Colon (tissue), 2 donors: Measurements from ENCODE around the gene ALDH9A1.
"Not testable (repeated sequence)": the region's sequence is repeated elsewhere in the genome, so short reads cannot be mapped to it uniquely, and the experiment has no call there.

Experiments used
- FAIRE-seq: peaks from 2 replicates; lab custom pipeline; 2012; peaks lifted over from hg19 to GRCh38; lab: Jason Lieb, UNC
- donor health status: control.
- donor health status: control.

Gene ALDH9A1

DNA sequence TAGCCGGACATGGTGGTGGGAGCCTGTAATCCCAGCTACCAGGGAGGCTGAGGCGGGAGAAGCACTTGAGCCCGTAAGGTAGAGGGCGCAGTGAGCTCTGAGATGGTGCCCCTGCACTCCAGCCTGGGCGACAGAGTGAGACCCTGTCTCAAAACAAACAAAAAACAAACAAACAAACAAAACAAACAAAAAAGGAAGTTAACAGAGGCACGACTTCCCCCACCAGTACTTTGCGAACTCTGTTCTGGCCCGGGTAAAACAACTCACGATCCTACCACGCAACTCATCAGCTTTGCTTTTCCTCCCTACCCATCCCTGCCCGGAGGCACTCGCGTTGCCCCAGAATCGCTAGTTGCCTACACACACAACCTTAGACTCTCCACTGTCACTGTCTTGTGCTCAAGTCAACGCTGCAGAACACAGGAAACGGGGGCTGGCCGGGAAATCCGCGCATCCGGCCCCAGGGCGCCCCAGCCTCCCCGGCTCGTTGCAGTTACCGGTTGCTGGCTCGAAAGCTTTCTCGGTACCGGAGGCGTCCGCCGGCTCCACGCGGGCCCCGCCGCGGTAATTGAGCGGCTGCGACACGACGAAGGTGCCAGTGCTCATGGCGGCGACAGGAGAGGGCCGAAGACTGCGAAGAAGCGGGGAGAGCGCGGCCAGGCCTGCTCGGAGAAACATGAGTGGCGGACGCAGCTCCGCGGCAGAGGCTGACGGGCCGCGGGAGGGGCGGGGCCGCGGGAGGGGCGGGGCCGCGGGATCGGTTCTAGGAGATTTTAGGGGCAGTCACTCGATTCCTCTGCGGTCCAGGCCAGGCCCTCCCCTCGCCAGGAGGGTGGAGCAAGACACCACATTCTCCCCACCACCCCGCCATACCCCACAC, at the start of gene ALDH9A1:
Gene ALDH9A1, minus strand, starts transcription at position 682 of the 880 bp plus-strand sequence. Its CDS starts 4 bp downstream, at position 678.
- no peak for FAIRE-seq

DNA sequence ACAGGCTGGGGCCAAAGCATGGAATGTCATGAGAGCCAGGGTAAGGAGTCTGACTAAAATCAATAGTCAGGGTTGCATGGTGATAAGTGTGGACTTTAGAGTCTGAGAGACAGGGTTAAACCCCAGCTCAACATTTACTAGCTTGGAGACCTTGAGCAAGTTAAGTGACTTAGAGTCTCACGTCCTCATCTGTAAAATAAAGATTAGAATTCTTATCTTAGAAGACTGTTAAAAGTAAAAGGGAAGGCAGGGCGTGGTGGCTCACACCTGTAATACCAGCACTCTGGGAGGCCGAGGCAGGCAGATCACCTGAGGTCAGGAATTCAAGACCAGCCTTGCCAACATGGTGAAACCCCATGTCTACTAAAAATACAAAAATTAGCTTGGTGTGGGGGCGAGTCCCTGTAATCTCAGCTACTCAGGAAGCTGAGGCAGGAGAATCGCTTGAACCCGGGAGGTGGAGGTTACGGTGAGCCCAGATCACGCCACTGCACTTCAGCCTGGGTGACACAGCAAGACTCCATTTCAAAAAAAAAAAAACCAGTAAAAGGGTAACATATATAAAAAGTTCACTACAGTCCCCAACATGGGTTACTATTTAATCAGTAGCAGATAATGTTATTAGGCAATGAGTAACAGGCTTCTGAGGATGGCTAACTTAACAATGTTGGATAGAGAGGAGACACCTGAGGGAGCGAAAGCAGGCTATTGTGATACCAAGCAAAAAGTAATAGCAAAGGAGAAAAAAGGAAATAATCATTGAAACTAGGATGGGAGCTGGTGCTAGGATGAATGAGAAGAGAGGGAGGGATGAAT, 49.5 kb upstream of the ALDH9A1 start:
- FAIRE-seq = no peak

DNA sequence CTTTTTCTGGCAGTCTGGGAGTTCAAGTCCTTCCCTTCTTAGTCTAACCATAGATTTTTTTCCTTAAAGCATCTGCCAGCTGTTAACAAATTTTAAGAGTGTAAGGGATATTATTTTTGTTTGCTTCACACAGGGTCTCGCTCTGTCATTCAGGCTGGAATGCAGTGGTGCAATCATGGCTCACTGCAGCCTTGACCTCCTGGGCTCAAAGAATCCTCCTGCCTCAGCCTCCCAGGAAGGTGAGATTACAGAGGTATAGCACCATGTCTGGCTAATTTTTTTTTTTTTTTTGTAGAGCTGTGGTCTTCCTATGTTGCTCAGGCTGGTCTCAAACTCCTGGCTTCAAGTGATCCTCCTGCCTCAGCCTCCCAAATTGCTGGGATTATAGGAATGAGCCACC, 46.6 kb upstream of the ALDH9A1 start:
- FAIRE-seq = not testable (repeated sequence)

DNA sequence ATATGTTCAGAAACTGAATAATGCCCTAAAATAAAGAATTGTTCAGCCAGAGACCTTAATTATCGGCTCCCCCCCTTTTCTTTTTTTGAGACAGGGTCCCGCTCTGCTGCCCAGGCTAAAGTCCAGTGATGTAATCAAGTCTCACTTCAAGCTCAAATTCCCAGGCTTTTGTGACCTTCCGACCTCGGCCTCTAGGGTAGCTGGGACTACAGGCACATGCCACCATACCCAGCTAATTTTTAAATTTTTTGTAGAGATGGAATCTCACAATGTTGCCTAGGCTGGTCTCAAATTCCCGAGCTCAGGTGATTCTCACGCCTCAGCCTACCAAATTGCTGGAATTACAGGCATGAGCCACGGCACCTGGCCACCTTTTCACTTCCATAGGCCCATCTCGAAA, 43.8 kb upstream of the ALDH9A1 start:
- no peak for FAIRE-seq

DNA sequence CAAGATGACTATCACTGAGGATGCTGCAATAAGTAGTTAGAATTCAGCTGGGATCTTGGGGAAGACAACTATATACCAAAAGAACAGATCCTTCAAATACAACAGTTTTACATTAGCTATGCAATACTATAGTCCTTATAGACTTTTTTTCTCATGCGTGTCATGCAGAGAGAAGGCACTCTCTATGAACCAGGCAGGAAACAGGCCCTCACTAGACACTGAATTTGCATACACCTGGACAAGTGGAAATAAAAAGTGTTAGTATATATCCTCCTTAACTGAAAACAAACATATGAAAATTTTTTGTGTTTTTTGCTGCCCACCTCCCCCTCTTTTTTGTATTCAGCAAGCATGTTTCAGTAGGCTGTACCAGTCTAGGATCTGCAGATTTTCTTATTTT, 40.4 kb upstream of the ALDH9A1 start:
- no peak for FAIRE-seq

DNA sequence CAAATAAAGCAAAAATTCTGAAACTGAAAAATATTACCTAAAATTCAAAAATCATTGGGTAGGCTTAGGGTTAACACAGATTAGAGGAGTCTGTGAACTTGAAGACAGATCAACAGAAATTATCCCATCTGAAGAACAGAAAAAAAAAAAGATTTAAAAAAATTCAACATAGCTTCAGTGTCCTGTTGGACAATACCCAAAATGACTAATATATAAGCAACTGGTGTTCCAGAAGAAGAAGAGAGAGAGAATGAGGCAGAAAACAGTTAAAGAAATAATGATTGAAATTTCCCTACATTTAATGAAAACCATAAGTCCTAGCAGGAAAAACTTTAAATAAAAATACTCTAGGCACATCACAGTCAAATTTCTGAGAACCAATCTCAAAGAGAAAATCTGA, 38.8 kb upstream of the ALDH9A1 start:
- FAIRE-seq = no peak

DNA sequence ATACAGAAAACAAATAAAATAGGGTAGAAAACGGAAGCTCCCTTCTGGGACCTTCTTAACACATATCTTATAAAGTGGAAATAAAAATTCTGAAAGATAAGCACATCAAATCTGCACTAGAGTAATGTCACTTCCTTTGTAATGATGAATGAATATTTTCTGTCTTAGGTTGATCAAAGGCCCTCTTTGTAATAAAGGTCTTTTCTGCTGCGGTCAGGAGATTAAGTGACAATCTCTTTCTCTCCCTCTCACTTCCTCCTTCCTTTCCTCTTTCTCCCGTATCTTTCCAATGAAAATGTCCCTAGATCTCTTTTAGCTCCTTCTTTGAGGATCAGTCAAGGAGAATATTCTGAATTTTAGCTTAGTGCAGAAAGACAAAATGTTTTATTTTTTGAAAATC, 36.5 kb upstream of the ALDH9A1 start:
- no peak for FAIRE-seq

DNA sequence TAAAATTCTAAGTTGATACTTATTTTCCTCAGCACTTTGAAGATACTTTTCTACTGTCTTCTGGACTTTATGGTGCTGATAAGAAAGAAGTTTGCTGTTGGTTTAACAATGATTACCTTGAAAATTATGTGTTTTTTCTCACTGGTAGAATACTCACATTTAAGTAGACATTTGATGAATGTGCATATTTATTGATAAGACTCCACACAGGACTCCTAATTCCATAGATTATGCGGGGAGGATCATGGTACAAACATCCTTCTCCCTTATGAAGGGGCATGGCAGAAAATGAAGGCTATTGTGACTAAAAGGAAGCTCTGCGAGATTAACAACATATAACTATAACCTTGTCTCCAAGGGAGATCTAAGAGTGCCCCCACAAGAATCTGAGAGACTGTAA, 28.5 kb upstream of the ALDH9A1 start:
- FAIRE-seq = no peak

DNA sequence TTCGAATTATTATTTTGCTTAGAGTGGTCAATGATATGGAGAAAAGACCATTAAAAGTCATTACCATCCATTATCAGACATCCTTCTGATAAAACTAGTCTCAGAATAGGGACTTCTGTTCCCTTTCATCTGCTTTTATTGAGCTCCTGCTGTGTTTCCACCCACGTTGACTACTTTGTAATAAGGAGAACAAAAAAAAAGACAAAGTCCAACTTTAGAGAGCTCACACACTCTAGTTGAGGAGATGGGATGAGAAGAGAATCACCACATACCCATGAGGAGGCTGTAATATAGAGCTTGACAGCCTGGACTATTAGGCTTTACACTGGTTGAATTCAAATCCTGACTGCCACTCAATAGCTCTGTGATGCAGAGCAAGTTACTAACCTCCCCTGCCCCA, 27.8 kb upstream of the ALDH9A1 start:
- no peak for FAIRE-seq

DNA sequence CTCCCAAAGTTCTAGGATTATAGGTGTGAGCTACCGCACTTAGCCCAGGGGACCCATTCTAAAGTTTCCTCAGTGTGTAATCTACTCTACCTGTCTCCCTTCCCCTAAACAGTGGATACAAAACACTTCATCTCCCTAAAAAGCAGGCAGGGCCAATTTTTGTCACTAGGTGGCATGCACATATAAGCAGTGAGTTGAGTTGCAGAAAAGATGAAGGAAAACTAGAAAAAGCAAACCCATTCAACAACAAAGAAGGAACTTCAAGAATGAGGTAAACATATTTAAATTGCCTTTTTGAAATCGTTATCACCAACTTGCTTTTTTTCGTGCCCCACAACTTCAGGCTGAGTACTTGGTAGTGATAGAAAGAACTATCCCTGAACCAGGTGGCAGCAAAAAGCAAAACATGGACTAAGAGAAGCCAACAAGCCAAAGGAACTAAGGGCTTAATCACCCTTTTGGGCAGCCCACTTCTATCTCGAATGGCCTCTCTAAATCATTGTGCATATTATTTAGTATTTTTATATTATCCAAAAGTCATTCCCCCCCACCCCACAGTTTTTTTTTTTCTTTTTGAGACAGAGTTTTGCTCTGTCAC, 19.7 kb upstream of the ALDH9A1 start:
- FAIRE-seq = no peak

DNA sequence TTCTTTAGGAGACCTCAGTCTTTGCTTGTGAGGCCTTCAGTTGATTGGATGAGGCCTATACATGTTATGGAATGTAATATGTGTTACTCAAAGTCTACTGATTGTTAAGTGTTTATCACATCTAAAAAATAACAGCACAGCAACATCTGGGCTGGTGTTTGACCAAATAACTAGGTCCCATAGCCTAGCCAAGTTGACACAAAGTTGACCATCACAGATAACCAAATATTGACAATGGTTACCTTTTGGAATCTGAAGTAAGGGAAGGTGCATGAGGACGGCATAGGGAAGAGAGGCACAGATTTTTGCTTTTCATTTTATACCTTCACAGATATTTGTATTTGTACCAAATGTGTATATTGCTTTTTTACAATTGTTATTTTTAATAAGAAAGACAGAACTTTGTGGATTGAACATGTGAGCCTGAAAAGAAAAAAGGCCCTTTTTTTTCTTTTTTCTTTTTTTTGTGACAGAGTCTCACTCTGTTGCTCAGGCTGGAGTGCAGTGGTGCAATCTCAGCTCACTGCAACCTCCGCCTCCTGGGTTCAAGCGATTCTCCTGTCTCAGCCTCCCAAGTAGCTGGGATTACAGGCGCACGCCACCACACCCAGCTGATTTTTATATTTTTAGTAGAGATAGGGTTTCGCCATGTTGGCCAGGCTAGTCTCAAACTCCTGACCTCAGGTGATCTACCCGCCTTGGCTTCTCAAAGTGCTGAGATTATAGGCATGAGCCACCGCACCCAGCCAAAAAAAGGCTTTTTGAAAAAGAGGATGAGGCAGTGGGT, 18.1 kb upstream of the ALDH9A1 start:
- FAIRE-seq = not testable (repeated sequence)

DNA sequence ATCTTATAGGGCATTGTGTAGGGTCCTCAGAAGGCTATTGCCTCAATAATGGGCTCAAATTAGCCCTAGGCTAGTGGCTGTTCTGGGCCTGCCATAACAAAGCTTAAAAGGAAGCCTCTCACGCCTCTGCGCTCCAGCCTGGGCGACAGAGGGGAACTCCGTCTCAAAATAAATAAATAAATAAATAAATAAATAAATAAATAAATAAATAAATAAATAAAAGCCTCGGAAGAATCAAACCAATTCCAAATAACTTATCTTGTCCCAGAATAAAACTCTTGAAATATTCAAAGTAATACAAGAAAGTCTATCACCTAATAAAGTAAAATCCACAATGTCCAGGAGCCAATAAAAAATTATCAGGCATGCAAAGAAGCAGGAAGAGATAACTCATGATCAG, 14.4 kb upstream of the ALDH9A1 start:
- no peak for FAIRE-seq

DNA sequence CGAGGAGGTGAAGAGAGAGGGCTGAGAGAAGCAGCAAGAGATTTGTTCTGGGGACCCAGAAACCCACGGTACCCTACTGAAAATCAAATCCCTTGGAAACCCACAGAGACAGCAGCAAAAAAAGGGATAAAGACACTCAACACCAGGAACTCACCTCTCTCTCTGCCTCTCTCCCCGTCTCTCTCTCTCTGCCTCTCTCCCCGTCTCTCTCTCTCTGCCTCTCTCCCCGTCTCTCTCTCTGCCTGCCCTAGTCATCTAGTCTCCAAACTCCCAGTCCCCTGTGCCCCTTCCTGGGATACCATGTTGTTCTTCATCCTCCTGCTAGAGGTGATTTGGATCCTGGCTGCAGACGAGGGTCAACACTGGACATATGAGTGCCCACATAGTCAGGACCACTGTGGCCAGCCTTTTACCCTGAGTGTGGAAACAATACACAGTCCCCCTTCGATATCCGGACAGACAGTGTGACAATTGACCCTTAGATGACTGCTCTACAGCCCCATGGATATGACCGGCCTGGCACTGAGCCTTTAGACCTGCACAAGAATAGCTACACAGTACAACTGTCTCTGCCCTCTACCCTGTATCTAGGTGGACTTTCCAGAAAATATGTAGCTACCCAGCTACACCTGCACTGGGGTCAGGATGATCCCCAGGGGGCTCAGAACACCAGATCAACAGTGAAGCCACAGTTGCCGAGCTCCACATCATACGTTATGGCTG, 9.8 kb upstream of the ALDH9A1 start:
- FAIRE-seq = no peak

DNA sequence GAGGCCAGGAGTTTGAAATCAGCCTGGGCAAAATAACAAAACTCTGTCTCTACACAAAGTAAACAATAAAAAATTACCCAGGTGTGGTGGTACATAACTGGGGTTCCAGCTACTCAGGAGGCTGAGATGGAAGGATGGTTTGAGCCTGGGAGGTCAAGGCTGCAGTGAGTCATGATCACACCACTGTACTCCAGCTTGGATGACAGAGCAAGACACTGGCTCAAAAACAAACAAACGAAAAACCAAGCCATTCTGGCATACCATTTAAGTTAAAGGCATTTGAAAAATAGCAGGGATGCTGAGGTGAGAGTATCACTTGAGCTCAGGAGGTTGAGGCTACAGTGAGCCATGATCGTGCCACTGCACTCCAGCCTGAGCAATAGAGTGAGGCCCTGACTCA, 5.3 kb upstream of the ALDH9A1 start:
- no peak for FAIRE-seq

DNA sequence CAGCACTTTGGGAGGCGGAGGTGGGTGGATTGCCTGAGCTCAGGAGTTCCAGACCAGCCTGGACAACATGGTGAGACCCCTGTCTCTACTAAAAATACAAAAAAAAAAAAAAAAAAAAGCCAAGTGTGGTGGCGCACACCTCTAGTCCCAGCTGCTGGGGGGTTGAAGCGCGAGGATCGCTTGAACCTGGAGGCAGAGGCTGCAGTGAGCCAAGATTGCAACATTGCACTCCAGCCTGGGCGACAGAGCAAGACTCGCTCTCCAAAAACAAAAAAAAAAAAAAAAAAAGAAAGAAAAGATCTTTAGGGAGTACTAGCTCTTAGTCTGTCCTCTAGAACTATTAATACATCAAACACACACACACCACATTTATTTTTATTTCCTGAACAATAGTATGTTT, 3.6 kb upstream of the ALDH9A1 start:
- not testable (repeated sequence) for FAIRE-seq

DNA sequence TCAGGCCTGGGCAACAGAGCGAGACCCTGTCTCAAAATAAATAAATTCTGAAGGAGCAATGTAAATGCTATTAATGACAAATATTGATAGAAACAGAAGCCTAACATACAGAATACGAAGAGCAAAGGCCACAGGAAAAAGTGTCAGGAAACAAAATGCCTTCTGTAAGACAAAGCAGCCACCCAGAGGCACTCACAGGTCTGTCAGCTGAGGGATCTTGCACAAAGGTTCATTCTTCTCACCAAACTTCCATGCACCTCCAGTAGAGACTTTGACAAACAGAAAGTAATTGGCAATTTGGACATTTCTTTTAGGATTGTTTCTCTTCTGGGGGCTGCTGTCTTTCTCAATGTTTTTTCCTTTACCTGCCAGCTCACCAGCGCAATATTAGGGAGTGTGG, 1.2 kb upstream of the ALDH9A1 start:
- FAIRE-seq = no peak

DNA sequence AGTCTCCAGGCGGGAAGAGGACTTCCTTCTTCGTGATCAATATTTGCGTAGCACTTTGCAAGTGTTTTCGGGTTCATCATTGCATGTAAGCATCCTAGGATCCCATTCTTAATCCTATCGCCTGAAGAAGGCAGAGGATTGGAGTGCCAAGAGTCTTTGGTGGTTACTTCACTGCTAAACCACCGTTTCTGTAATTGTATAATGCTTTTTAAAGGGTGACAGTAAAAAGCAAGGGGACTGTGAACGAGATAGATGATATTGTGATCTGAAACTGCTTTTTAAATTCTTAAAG, 345 bp upstream of the ALDH9A1 start:
- no peak for FAIRE-seq

DNA sequence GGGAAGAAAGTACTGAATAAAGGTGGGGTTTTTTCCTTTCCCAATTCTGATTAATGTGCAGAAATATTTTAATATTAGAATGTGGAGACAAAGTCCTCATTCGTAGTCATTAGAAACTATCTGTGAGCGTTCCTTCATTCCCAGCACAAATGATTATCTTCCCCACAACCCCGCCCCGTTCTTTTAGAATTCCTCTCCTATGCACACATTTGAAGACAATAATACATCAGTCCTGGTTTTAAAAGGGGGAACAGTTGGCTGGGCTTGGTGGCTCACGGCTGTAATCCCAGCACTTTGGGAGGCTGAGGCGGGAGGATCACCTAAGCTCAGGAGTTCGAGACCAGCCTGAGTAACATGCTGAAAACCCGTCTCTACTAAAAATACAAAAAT, 876 bp downstream of the ALDH9A1 start:
- no peak for FAIRE-seq

DNA sequence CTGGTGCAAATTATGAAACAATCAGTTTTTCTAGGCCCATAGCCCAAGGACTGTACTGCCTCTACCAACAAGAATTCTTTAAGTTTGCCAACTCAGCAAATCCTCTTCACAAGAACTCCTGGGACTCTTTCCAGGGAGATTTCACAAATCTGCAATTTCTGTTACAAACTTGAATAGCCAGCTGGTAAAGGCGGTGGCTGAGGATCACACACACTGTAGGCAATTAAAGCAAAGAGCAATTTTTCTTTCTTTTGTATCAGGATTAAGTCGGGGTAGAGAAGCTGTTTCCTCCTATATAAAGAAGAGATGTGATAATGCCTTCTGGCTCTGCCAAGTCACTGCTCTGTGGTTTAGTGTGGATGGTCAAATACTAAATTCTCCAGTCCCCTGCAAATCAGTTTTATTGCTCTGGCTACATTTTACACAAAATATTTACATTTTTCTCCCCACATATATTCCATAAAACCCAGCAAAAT, 1.7 kb downstream of the ALDH9A1 start:
- no peak for FAIRE-seq

DNA sequence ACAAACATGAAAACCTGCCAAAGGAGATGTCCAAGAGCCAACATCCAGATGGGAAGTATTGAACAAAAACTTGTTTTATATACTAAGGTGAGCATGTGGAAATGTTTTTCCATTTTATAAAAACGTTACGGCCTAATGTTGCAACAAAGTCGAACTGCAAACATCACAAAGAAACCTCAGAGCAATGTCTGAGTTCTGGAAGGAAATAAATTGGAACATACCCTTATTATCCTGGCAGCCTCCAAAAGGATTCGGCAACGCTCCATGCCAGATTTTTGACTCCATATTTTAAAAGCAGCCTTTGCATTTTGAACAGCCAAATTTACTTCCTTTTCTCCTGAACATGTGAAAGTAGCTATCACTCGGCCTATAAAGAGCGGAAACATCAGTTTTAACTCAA, 3.3 kb downstream of the ALDH9A1 start:
- no peak for FAIRE-seq

DNA sequence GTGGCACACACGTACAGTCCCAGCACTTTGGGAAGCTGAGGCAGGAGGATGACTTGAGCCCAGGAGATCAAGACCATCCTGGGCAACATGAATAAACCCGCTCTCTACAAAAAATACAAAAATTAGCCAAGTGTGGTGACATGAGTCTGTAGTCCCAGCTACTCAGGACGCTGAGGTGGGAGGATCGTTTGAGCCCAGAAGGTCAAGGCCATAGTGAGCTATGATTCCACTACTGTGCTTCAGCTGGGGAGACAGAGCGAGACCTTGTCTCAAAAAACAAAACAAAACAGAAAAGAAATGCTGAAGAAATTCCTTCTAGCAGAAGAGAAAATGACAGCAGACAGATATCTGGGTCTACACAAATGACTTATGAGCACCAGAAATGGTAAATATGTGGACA, 10.3 kb downstream of the ALDH9A1 start:
- no peak for FAIRE-seq
